Measurements from ENCODE around the gene RPL27. TPM values are rescaled to one million over a fixed set of nuclear protein-coding genes. Genes with fewer than 3 reads are reported as not detected.
A peak's percentile ranks its signal among the peaks of the same experiment; 100 is the strongest.

Gene RPL27
- total RNA-seq, 1 donor from 2014 or later = 1,148 TPM

GRCh38 chr17:43028221-43028861, 30.1 kb downstream of the RPL27 start:
- no peaks in the 10 kb centered on the region for H3K36me3 Mint-ChIP-seq
- DNase-seq (ENCODE audit: extremely low spot score, unreplicated experiment) = no peak
- no peak for TF ChIP-seq CTCF (conservative IDR thresholded peaks at IDR 0.05)
- H3K4me3 Mint-ChIP-seq = peak overlapping the region; percentile 14
- peaks cover 12% of the 10 kb centered on the region for H3K4me1 Mint-ChIP-seq (ENCODE audit: unreplicated experiment)
- H3K27me3 Mint-ChIP-seq = peaks cover 4% of the 10 kb centered on the region
- H3K27ac Mint-ChIP-seq = peak overlapping the region; percentile 32
- no peaks in the 10 kb centered on the region for H3K9me3 Mint-ChIP-seq

GRCh38 chr17:43030137-43030767, 32.0 kb downstream of the RPL27 start:
- DNase-seq (ENCODE audit: extremely low spot score, unreplicated experiment) = no peak
- H3K27me3 Mint-ChIP-seq = no peaks in the 10 kb centered on the region
- no peaks in the 10 kb centered on the region for H3K9me3 Mint-ChIP-seq
- H3K4me3 Mint-ChIP-seq = no peak overlapping the region
- TF ChIP-seq CTCF (conservative IDR thresholded peaks at IDR 0.05) = no peak
- H3K4me1 Mint-ChIP-seq (ENCODE audit: unreplicated experiment) = peaks cover 22% of the 10 kb centered on the region
- H3K27ac Mint-ChIP-seq = peak overlapping the region; percentile 29
- no peaks in the 10 kb centered on the region for H3K36me3 Mint-ChIP-seq

GRCh38 chr17:43031666-43032065, 33.4 kb downstream of the RPL27 start:
- H3K27me3 Mint-ChIP-seq = no peaks in the 10 kb centered on the region
- H3K27ac Mint-ChIP-seq = no peak overlapping the region
- no peaks in the 10 kb centered on the region for H3K9me3 Mint-ChIP-seq
- no peaks in the 10 kb centered on the region for H3K36me3 Mint-ChIP-seq
- H3K4me3 Mint-ChIP-seq = no peak overlapping the region
- peaks cover 28% of the 10 kb centered on the region for H3K4me1 Mint-ChIP-seq (ENCODE audit: unreplicated experiment)
- no peak for DNase-seq (ENCODE audit: extremely low spot score, unreplicated experiment)
- TF ChIP-seq CTCF (conservative IDR thresholded peaks at IDR 0.05) = no peak

- H3K27me3 Mint-ChIP-seq = no peaks in the 10 kb centered on the region
- peak overlapping the region; percentile 69 for H3K4me3 Mint-ChIP-seq
- H3K27ac Mint-ChIP-seq = peak overlapping the region; percentile 64
- H3K9me3 Mint-ChIP-seq = no peaks in the 10 kb centered on the region
- no peak for TF ChIP-seq CTCF (conservative IDR thresholded peaks at IDR 0.05)
- H3K4me1 Mint-ChIP-seq (ENCODE audit: unreplicated experiment) = peaks cover 24% of the 10 kb centered on the region
- no peak for DNase-seq (ENCODE audit: extremely low spot score, unreplicated experiment)
- no peaks in the 10 kb centered on the region for H3K36me3 Mint-ChIP-seq
These were observed 36.0 kb downstream of the RPL27 start for GRCh38 chr17:43033948-43034881.

- Mint-ChIP-seq H3K36me3 (no peaks in the 10 kb centered on the region), H3K27me3 (no peaks in the 10 kb centered on the region), H3K4me1 (ENCODE audit: unreplicated experiment) (peaks cover 24% of the 10 kb centered on the region), H3K4me3 (no peak overlapping the region), H3K9me3 (no peaks in the 10 kb centered on the region), H3K27ac (no peak overlapping the region)
- no peak for TF ChIP-seq CTCF (conservative IDR thresholded peaks at IDR 0.05)
- DNase-seq (ENCODE audit: extremely low spot score, unreplicated experiment) = no peak
These were observed 36.7 kb downstream of the RPL27 start for GRCh38 chr17:43034894-43035293.

Measured in type B pancreatic cell (in vitro differentiated cells).